IPS-18a (cell line): ENCODE measurements around the gene TMC1.
"Not testable (repeated sequence)": the region's sequence is repeated elsewhere in the genome, so short reads cannot be mapped to it uniquely, and the experiment has no call there.

ENCODE experiments used
- H3K27ac ChIP-seq: one replicate; pipeline ENCODE4 v1.5.1; 2013; ENCODE audit warnings: low read length
- H3K27me3 ChIP-seq: one replicate; pipeline ENCODE4 v1.6.1; 2013; ENCODE audit warnings: mild to moderate bottlenecking, low read length; ENCODE audit not compliant: control insufficient read depth, insufficient read depth
- H3K36me3 ChIP-seq: one replicate; pipeline ENCODE4 v1.6.1; 2013; ENCODE audit warnings: low read depth, low read length; ENCODE audit not compliant: control insufficient read depth
- H3K4me1 ChIP-seq: one replicate; pipeline ENCODE4 v1.6.1; 2013; ENCODE audit warnings: low read depth, low read length; ENCODE audit not compliant: control insufficient read depth
- H3K4me3 ChIP-seq: one replicate; pipeline ENCODE4 v1.5.1; 2013; ENCODE audit warnings: low read length
- H3K9ac ChIP-seq: one replicate; pipeline ENCODE4 v1.6.1; 2013; ENCODE audit warnings: mild to moderate bottlenecking, low read length, moderate library complexity
- H3K9me3 ChIP-seq: one replicate; pipeline ENCODE4 v1.6.1; 2013; ENCODE audit warnings: low read depth, low read length; ENCODE audit not compliant: control insufficient read depth

Gene TMC1

DNA sequence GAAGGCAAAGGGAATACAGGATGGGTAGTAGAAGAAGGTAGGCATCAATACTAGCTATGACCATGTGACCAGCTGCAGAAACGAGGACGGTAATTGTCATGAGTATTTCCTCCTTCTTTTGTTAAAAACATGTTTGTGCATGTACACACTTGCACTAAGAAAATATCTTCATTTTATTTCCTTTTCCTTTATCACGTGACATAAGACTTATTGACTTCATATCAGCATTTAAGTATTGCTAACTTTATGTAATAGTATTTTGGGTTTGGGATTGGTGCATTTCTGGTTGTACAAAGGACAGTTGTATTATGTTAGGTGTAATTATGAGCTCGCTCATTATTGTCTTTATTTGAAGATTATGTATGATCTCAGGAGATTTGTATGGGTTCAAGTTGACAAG, 33.7 kb upstream of the TMC1 start:
- H3K4me3 ChIP-seq, H3K9ac ChIP-seq, H3K27ac ChIP-seq, H3K4me1 ChIP-seq, H3K27me3 ChIP-seq, H3K9me3 ChIP-seq, H3K36me3 ChIP-seq: not testable (repeated sequence)

- H3K27me3 ChIP-seq: no peaks in the 10 kb centered on the region
- no peaks in the 10 kb centered on the region for H3K9me3 ChIP-seq
- no peak overlapping the region for H3K27ac ChIP-seq
- no peaks in the 10 kb centered on the region for H3K36me3 ChIP-seq
- H3K4me1 ChIP-seq: peaks cover 6% of the 10 kb centered on the region
- no peak overlapping the region for H3K4me3 ChIP-seq
- no peak overlapping the region for H3K9ac ChIP-seq
These were observed 31.4 kb upstream of the TMC1 start for GRCh38 chr9:72489986-72490385.

GRCh38 chr9:72491242-72491641, 30.2 kb upstream of the TMC1 start:
- Histone ChIP-seq H3K9ac (no peak overlapping the region), H3K27me3 (no peaks in the 10 kb centered on the region), H3K36me3 (no peaks in the 10 kb centered on the region), H3K9me3 (no peaks in the 10 kb centered on the region), H3K27ac (no peak overlapping the region), H3K4me1 (peaks cover under 1% of the 10 kb centered on the region), H3K4me3 (no peak overlapping the region)

- Histone ChIP-seq H3K36me3 (no peaks in the 10 kb centered on the region), H3K27me3 (no peaks in the 10 kb centered on the region), H3K9me3 (no peaks in the 10 kb centered on the region), H3K4me1 (no peaks in the 10 kb centered on the region), H3K4me3 (no peak overlapping the region), H3K27ac (no peak overlapping the region), H3K9ac (no peak overlapping the region)
These were observed 27.4 kb upstream of the TMC1 start for GRCh38 chr9:72494051-72494450.

DNA sequence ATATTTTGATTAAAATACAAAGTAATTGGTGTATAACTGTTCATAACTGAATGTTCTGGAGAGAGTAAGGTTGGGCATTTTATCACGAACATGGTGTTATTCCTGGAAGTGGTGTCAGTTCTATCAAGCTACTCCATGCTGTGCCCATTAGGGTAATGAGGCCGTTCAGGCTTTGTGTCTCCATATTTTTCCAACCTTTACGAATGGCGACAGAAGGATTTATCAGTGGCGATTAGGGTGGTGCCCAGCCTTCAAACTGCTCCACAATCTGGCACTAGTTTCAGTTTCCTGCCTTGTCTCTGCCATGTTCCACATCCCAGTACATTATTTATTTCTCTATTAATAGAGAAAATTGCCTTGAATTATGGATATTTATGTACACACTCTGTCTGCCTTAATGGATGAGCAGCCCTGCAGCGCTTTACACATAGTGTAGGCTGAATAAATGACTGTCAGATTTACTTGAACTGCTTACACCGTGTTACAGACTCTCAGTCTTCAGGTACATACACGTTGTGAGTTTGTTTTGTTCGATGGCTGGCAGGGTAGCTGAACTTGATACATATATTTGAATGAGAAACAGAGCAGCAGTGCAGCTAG, 23.9 kb upstream of the TMC1 start:
- Histone ChIP-seq H3K27me3 (no peaks in the 10 kb centered on the region), H3K36me3 (no peaks in the 10 kb centered on the region), H3K4me1 (no peaks in the 10 kb centered on the region), H3K9ac (no peak overlapping the region), H3K27ac (no peak overlapping the region), H3K4me3 (no peak overlapping the region), H3K9me3 (no peaks in the 10 kb centered on the region)

GRCh38 chr9:72506615-72507014, 14.8 kb upstream of the TMC1 start:
- H3K27ac ChIP-seq: no peak overlapping the region
- H3K4me1 ChIP-seq: no peaks in the 10 kb centered on the region

DNA sequence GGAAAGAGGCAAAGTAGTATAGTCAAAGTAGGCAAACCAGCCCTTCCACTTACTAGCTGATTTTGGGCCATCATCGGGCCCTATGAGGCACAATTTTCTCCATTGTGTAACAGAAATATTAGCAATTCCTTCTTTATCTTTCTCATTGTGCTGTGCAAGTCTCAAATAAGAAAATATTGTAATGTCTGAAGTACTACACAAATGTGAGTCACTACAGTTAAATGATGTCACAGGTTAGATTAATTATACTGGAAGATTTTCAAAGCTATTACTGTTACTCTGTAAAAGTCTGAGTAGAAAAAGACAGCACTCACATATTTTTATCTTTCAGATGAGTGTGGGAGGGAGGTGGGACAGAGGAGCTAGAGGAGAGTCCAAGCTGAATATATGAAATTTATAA, 12.4 kb upstream of the TMC1 start:
- H3K4me3 ChIP-seq: no peak overlapping the region
- H3K27ac ChIP-seq: no peak overlapping the region
- no peak overlapping the region for H3K9ac ChIP-seq

More at GRCh38 chr9:72506615-72507014, 14.8 kb upstream of the TMC1 start:
- H3K9me3 ChIP-seq: no peaks in the 10 kb centered on the region
- H3K36me3 ChIP-seq: no peaks in the 10 kb centered on the region
- H3K27me3 ChIP-seq: no peaks in the 10 kb centered on the region
- no peak overlapping the region for H3K9ac ChIP-seq
- no peak overlapping the region for H3K4me3 ChIP-seq

DNA sequence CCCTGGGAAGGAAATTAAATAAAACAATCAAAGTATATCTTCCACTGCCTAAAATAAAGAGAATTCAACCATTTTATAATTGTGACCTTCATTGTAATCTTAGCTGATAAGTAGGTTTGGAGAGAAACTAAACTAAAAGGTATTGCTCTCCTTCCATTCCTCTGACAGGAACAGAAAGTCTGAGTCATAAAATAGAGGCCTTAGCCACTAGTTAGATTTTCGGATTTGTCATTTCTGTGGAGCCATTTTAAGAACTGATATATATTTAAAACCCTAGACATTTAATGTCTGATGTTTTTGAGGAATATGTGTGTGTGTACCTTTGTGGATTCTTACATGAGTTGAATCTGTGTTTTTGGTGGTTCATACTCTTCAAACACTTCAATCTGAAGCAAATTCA, 11.8 kb upstream of the TMC1 start:
- no peaks in the 10 kb centered on the region for H3K27me3 ChIP-seq
- no peaks in the 10 kb centered on the region for H3K9me3 ChIP-seq
- no peaks in the 10 kb centered on the region for H3K36me3 ChIP-seq
- H3K4me3 ChIP-seq: no peak overlapping the region
- no peaks in the 10 kb centered on the region for H3K4me1 ChIP-seq
- H3K27ac ChIP-seq: no peak overlapping the region
- no peak overlapping the region for H3K9ac ChIP-seq

More for the DNA sequence above, 12.4 kb upstream of the TMC1 start:
- H3K36me3 ChIP-seq: no peaks in the 10 kb centered on the region
- H3K27me3 ChIP-seq: no peaks in the 10 kb centered on the region
- no peaks in the 10 kb centered on the region for H3K4me1 ChIP-seq
- H3K9me3 ChIP-seq: no peaks in the 10 kb centered on the region

GRCh38 chr9:72521011-72521410, 397 bp upstream of the TMC1 start:
- not testable (repeated sequence) for H3K27ac ChIP-seq, H3K9me3 ChIP-seq, H3K9ac ChIP-seq, H3K27me3 ChIP-seq, H3K4me1 ChIP-seq, H3K4me3 ChIP-seq, H3K36me3 ChIP-seq

DNA sequence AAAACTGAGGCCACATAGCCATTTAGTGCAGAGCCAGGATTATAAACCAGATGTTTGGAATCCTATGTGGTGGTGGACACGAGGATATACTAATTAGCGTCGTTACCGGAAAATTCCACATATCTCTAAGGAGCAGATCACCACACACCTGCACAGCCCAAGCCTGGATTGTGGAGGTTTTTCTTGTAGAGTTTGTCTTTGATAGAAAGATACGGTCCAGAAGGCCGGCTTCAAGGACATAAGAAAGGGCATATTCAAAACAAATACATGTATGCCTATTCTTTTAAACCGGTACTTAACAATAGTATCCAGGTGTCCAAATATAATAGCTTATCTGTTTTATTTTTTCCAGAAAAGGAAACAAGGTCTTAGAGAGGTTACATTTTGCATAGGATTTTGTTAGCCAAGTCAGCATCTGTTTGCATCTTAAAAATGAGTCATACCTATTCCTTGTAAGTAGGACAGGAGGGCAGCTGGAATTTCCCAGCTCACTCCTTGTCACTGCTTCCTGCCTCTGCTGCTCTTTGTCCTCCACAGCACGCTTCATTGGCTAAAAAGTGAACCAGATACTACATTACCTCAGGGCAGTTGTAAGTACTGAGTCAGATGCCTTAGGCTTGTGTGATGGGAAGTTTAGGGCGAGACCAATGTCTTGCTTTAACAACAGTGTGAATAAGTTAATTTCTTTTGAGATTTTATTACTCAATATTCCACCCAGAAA, 3.6 kb downstream of the TMC1 start:
- Histone ChIP-seq H3K27ac (no peak overlapping the region), H3K27me3 (no peaks in the 10 kb centered on the region), H3K36me3 (no peaks in the 10 kb centered on the region), H3K4me1 (peaks cover 26% of the 10 kb centered on the region), H3K9ac (no peak overlapping the region), H3K4me3 (no peak overlapping the region), H3K9me3 (no peaks in the 10 kb centered on the region)

DNA sequence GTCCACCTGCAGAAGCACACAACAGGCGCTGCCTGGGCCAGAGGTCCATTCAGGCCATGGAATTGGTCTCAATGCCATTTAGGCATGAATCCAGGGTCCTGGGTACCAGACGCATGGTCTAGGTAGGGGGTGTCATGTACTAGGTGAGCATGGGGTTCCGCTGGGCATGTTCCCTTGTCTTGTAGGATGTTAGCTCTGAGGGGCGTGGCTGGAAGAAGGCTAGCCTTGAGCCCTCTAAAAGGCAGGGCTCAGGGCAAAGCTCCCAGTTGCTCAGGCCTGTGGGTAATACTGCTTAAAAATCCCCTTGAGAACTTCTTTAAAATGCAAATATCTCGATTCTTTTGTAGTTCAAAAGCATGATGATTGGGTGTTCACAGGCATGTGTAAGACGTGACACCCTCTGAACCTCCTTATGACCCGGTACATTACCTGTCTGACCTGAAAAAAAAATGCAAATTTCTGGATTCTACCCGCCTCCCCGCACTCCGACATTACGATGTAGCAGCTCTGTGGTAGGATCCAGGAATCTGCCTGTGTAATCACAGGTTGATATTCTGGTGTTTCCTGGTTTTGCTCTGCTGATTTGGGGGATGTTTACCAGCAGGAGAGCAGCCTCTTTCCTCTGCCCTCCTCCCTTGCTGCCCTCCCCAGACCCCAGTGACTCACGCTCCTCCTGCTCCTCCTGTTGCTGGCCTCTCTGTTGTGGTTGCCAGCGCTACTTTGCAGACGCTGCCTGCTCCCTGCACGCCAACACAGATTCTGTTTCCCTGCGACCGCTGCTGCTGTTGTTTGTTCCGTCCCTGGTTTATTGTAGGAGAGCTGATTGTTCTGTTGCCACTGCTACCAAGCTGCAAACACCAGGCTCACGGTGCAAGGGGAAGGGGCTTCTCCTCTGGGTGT, 5.7 kb downstream of the TMC1 start:
- H3K9me3 ChIP-seq: no peaks in the 10 kb centered on the region
- H3K27me3 ChIP-seq: no peaks in the 10 kb centered on the region
- peak overlapping the region; percentile 45 for H3K9ac ChIP-seq
- H3K36me3 ChIP-seq: no peaks in the 10 kb centered on the region
- peaks cover 26% of the 10 kb centered on the region for H3K4me1 ChIP-seq
- peak overlapping the region; percentile 20 for H3K4me3 ChIP-seq
- H3K27ac ChIP-seq: peak overlapping the region; percentile 71
